Left kidney (tissue), 1 donor: ENCODE measurements around the gene EEF1AKMT2. TPM values are rescaled to one million over a fixed set of nuclear protein-coding genes. Genes with fewer than 3 reads are reported as not detected.

Source experiments
- polyA plus RNA-seq: library from polyadenylated mRNA; unstranded; fragments of 120-200 nt; gene quantifications from one replicate; pipeline ENCODE4 v1.2.1, GENCODE V29; 2013; ENCODE audit not compliant: insufficient read length

Gene EEF1AKMT2
- polyA plus RNA-seq, 1 donor, result 48.0 TPM

Other genes with a start within 250 kb of the EEF1AKMT2 start
- gene FAM53B, start 47.5 kb downstream of the EEF1AKMT2 start, polyA plus RNA-seq, result 23.4 TPM
- 29.1 TPM for gene ABRAXAS2, start 9.9 kb upstream of the EEF1AKMT2 start, polyA plus RNA-seq
- 31.8 TPM for gene ZRANB1, start 150.2 kb upstream of the EEF1AKMT2 start, polyA plus RNA-seq